Lung (tissue), 12 donors: ENCODE measurements around the gene RAB11FIP3. TPM values are rescaled to one million over a fixed set of nuclear protein-coding genes. Genes with fewer than 3 reads are reported as not detected.
A peak's percentile ranks its signal among the peaks of the same experiment; 100 is the strongest.

Experiments
- ATAC-seq: fragments of 200-7000 bp; cut with Tn5 transposase; one replicate; pipeline ENCODE4 v1.9.1; 2020; ENCODE audit warnings: moderate number of reproducible peaks; ENCODE audit not compliant: insufficient read depth, low FRiP score
- DNase-seq, 3 donors: peaks; one replicate each; pipeline ENCODE4 v3.0.0-alpha.2; 2013 to 2017
- H3K27ac ChIP-seq, 2 donors: one replicate each; pipeline ENCODE4 v1.5.1; 2013; ENCODE audit warnings: mild to moderate bottlenecking in 2 of 2, moderate library complexity in 2 of 2, control low read depth in 1 of 2, inconsistent platforms in 1 of 2, low read depth in 1 of 2, low read length in 1 of 2
- H3K27me3 ChIP-seq, 3 donors: one replicate each; pipeline ENCODE4 v1.5.1; 2013; ENCODE audit warnings: low read length in 2 of 3; ENCODE audit not compliant: control insufficient read depth in 3 of 3, insufficient read depth in 3 of 3
- H3K36me3 ChIP-seq, 4 donors: one replicate each; pipeline ENCODE4 v1.5.1; 2013; ENCODE audit warnings: low read length in 4 of 4, mild to moderate bottlenecking in 1 of 4, moderate library complexity in 1 of 4; ENCODE audit not compliant: control insufficient read depth in 4 of 4, insufficient read depth in 4 of 4
- H3K4me1 ChIP-seq, 5 donors: one replicate each; pipeline ENCODE4 v1.5.1; 2013; ENCODE audit warnings: low read length in 5 of 5, mild to moderate bottlenecking in 2 of 5, moderate library complexity in 1 of 5; ENCODE audit not compliant: control insufficient read depth in 5 of 5, insufficient read depth in 5 of 5
- H3K4me3 ChIP-seq: one replicate; pipeline ENCODE4 v1.5.1; 2013; ENCODE audit warnings: mild to moderate bottlenecking, control low read depth, moderate library complexity
- H3K9ac ChIP-seq, 2 donors: one replicate each; pipeline ENCODE4 v1.5.1; 2013; ENCODE audit warnings: low read length in 2 of 2, control low read depth in 1 of 2; ENCODE audit not compliant: insufficient read depth in 1 of 2
- H3K9me3 ChIP-seq, 4 donors: one replicate each; pipeline ENCODE4 v1.5.1; 2013; ENCODE audit warnings: low read length in 3 of 4, mild to moderate bottlenecking in 1 of 4, moderate library complexity in 1 of 4; ENCODE audit not compliant: control insufficient read depth in 4 of 4, insufficient read depth in 3 of 4
- WGBS, 2 donors: extraction: QIAGEN DNeasy Blood & Tissue Kit; methylation state at CpG; one replicate each; pipeline ENCODE4 v1.1.7; 2013; 5-methylcytosine and 5-hydroxymethylcytosine counted together
- polyA plus RNA-seq, 2 donors: library from polyadenylated mRNA; stranded (reverse); fragments of 200-250 nt; gene quantifications; one replicate each; pipeline ENCODE4 v1.2.1, GENCODE V29; 2013
- total RNA-seq, 2 donors: library from RNA; depleted of rRNA in 1 of 2; stranded (reverse); fragments of >200 nt in 1 of 2; gene quantifications; one replicate each; pipeline ENCODE4 v1.2.1, GENCODE V29; 2014 to 2021
- TF ChIP-seq, protein P1 (sequence below): IDR thresholded peaks from 2 replicates; pipeline ENCODE4 v1.5.1; 2012; ENCODE audit warnings: mild to moderate bottlenecking; ENCODE audit errors: control extremely low read depth, extremely low read depth
- donor health status: control.
- donor health status: control.
- donor health status: Bipolar disorder and iron deficiency.
- donor health status: healthy.
- donor health status: DM: yes; HTN: yes; CAD: no.

Gene RAB11FIP3
- total and polyA plus RNA-seq, 4 donors, result 20.7 to 38.3 (median 21.5) TPM

- 86 to 89% methylated on average over 22 of the region's 22 CpGs for WGBS, 2 donors
- Histone ChIP-seq H3K9ac (no peak overlapping the region), H3K4me3 (no peak overlapping the region), H3K27me3 (no peaks in the 10 kb centered on the region), H3K4me1 (peaks cover 0 to 17% (median 0%) of the 10 kb centered on the region in 5 donors), H3K36me3 (peaks cover 0 to 8% (median 0%) of the 10 kb centered on the region in 4 donors), H3K9me3 (no peaks in the 10 kb centered on the region), H3K27ac (no peak overlapping the region)
- DNase-seq (no peak), ATAC-seq (no peak)
- TF ChIP-seq, protein P1, sequence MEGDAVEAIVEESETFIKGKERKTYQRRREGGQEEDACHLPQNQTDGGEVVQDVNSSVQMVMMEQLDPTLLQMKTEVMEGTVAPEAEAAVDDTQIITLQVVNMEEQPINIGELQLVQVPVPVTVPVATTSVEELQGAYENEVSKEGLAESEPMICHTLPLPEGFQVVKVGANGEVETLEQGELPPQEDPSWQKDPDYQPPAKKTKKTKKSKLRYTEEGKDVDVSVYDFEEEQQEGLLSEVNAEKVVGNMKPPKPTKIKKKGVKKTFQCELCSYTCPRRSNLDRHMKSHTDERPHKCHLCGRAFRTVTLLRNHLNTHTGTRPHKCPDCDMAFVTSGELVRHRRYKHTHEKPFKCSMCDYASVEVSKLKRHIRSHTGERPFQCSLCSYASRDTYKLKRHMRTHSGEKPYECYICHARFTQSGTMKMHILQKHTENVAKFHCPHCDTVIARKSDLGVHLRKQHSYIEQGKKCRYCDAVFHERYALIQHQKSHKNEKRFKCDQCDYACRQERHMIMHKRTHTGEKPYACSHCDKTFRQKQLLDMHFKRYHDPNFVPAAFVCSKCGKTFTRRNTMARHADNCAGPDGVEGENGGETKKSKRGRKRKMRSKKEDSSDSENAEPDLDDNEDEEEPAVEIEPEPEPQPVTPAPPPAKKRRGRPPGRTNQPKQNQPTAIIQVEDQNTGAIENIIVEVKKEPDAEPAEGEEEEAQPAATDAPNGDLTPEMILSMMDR, result no peak
Measured at GRCh38 chr16:399340-400019, 26.0 kb upstream of the RAB11FIP3 start.

DNA sequence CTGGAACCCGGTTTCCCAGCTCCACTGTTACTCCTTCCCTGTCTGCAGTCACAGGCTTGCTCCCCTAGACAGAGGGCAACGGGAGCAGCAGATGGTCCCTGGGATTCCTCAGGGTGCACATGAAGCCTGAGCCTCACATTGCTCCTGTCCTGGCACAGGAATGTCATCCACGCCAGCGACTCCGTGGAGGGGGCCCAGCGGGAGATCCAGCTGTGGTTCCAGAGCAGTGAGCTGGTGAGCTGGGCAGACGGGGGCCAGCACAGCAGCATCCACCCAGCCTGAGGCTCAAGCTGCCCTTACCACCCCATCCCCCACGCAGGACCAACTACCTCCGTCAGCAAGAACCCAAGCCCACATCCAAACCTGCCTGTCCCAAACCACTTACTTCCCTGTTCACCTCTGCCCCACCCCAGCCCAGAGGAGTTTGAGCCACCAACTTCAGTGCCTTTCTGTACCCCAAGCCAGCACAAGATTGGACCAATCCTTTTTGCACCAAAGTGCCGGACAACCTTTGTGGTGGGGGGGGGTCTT lies 25.3 kb upstream of the RAB11FIP3 start:
- Histone ChIP-seq H3K4me1 (peaks cover 0 to 17% (median 0%) of the 10 kb centered on the region in 5 donors), H3K9me3 (no peaks in the 10 kb centered on the region), H3K27me3 (no peaks in the 10 kb centered on the region), H3K9ac (no peak overlapping the region), H3K27ac (peak overlapping the region in 1 of 2 donors; percentile 62), H3K36me3 (peaks cover 0 to 8% (median 0%) of the 10 kb centered on the region in 4 donors), H3K4me3 (no peak overlapping the region)
- WGBS, 2 donors, result 64 to 79% methylated on average over 10 of the region's 10 CpGs
- DNase-seq (no peak), ATAC-seq (no peak)
- TF ChIP-seq, protein P1, result no peak

GRCh38 chr16:401468-402348 lies 23.7 kb upstream of the RAB11FIP3 start, which contains the start of gene DECR2:
TSS of gene DECR2 (plus strand) at chr16:401885. CDS start at chr16:401964, 79 bp downstream.
- WGBS, 2 donors, result 0 to 1% methylated on average over 66 to 91 of the region's 91 CpGs
- H3K4me1 ChIP-seq, result peaks cover 0 to 9% (median 0%) of the 10 kb centered on the region in 5 donors
- peak; percentile 92 for ATAC-seq

More at GRCh38 chr16:401468-402348, 23.7 kb upstream of the RAB11FIP3 start, which contains the start of gene DECR2:
- Histone ChIP-seq H3K27ac (peak within 1 kb of the TSS; percentile 96 to 98), H3K9me3 (no peaks in the 10 kb centered on the region), H3K9ac (peak within 1 kb of the TSS in 1 of 2 donors; percentile 61), H3K4me3 (peak within 1 kb of the TSS; percentile 76), H3K27me3 (no peaks in the 10 kb centered on the region), H3K36me3 (peaks cover 0 to 8% (median 0%) of the 10 kb centered on the region in 4 donors)
- DNase-seq, result peak; percentile 95 to 98 (median 95)
- TF ChIP-seq, protein P1, result peak; percentile 36
